ENCODE data around the gene RD3L. TPM values are rescaled to one million over a fixed set of nuclear protein-coding genes. Genes with fewer than 3 reads are reported as not detected.

The RD3L gene
- polyA plus RNA-seq, 1 donor (not counting 4 experiments of a cell fraction or from before 2014, with no cell fraction given) = not detected

DNA sequence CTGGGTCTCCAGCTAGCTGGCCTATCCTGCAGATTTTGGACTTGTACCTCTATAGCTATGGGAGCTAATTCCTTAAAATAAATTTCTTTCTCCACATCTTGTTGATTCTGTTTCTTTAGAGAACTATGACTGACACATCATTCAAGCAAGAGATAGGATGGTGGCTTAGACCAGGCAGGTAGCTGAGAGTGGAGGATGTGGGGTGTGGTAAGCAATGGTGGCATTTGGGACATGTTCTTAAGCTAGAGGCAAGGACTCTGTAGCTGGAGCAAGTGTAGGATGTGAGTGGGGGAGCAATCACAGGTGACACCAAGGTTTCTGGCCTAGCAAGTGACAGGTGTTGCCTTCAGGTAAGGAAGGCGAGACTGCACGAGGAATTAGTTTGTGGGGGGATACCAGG lies 7.2 kb downstream of the RD3L start:
- H3K9me3 ChIP-seq (ENCODE audit: control insufficient read depth, low read depth, low read length) = no peaks in the 10 kb centered on the region
- H3K4me1 ChIP-seq (ENCODE audit: control insufficient read depth, extremely low read depth, insufficient read depth, low read length) = peaks cover 20% of the 10 kb centered on the region
- no peak overlapping the region for H3K9ac ChIP-seq (ENCODE audit: control insufficient read depth, extremely low read depth, insufficient read depth, low read length)
- no peak overlapping the region for H3K27ac ChIP-seq (ENCODE audit: control insufficient read depth, insufficient read depth, low read length)
- H3K79me2 ChIP-seq (ENCODE audit: control insufficient read depth, insufficient read depth, low read length) = no peaks in the 10 kb centered on the region
- H2AFZ ChIP-seq (ENCODE audit: control insufficient read depth, low read length) = no peak overlapping the region
- no peak overlapping the region for H3K4me2 ChIP-seq (ENCODE audit: control insufficient read depth, extremely low read depth, insufficient read depth, low read depth, low read length)
- FAIRE-seq (no peak), DNase-seq (ENCODE audit: low read depth, low spot score) (no peak)
- no peaks in the 10 kb centered on the region for H3K36me3 ChIP-seq (ENCODE audit: control insufficient read depth in 2 of 2, extremely low read depth in 1 of 2, insufficient read depth in 2 of 2, low read length in 2 of 2)
- dilution Hi-C loops (cut with MboI; ENCODE audit: extremely low pct_ligation_motif_present, low sequenced_read_pairs) = no loop called here
- no peaks in the 10 kb centered on the region for H4K20me1 ChIP-seq (ENCODE audit: control insufficient read depth, extremely low read depth, insufficient read depth, low read length)
- H3K4me3 ChIP-seq (ENCODE audit: control insufficient read depth in 2 of 3, extremely low read depth in 1 of 3, insufficient read depth in 2 of 3, low read depth in 1 of 3, low read length in 3 of 3) = no peak overlapping the region
- peaks cover 2% of the 10 kb centered on the region for H3K9me1 ChIP-seq (ENCODE audit: control insufficient read depth, extremely low read depth, insufficient read depth, low read length)
- H3K27me3 ChIP-seq (ENCODE audit: control insufficient read depth, extremely low read depth, insufficient read depth, low read length) = no peaks in the 10 kb centered on the region
- TF ChIP-seq EZH2 (IDR thresholded peaks at IDR 0.05; ENCODE audit: low read length) = no peak
- TF ChIP-seq, protein P1, sequence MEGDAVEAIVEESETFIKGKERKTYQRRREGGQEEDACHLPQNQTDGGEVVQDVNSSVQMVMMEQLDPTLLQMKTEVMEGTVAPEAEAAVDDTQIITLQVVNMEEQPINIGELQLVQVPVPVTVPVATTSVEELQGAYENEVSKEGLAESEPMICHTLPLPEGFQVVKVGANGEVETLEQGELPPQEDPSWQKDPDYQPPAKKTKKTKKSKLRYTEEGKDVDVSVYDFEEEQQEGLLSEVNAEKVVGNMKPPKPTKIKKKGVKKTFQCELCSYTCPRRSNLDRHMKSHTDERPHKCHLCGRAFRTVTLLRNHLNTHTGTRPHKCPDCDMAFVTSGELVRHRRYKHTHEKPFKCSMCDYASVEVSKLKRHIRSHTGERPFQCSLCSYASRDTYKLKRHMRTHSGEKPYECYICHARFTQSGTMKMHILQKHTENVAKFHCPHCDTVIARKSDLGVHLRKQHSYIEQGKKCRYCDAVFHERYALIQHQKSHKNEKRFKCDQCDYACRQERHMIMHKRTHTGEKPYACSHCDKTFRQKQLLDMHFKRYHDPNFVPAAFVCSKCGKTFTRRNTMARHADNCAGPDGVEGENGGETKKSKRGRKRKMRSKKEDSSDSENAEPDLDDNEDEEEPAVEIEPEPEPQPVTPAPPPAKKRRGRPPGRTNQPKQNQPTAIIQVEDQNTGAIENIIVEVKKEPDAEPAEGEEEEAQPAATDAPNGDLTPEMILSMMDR (optimal IDR thresholded peaks at IDR 0.05 in 1 of 3, IDR thresholded peaks at IDR 0.05 in 1 of 3, conservative IDR thresholded peaks at IDR 0.05 in 1 of 3; ENCODE audit: extremely low read depth in 1 of 3, insufficient read depth in 2 of 3, low read length in 3 of 3) = no peak

GRCh38 chr14:103932791-103933490 lies 9.4 kb downstream of the RD3L start:
- DNase-seq (ENCODE audit: low read depth, low spot score) (no peak), FAIRE-seq (peak; percentile 96)
- H3K27ac ChIP-seq (ENCODE audit: control insufficient read depth, insufficient read depth, low read length) = peak overlapping the region; percentile 96

More at GRCh38 chr14:103932791-103933490, 9.4 kb downstream of the RD3L start:
- H3K4me1 ChIP-seq (ENCODE audit: control insufficient read depth, extremely low read depth, insufficient read depth, low read length) = peaks cover 20% of the 10 kb centered on the region
- H3K9me3 ChIP-seq (ENCODE audit: control insufficient read depth, low read depth, low read length) = no peaks in the 10 kb centered on the region
- dilution Hi-C loops (cut with MboI; ENCODE audit: extremely low pct_ligation_motif_present, low sequenced_read_pairs) = no loop called here
- TF ChIP-seq, protein P1 (optimal IDR thresholded peaks at IDR 0.05 in 1 of 3, IDR thresholded peaks at IDR 0.05 in 1 of 3, conservative IDR thresholded peaks at IDR 0.05 in 1 of 3; ENCODE audit: extremely low read depth in 1 of 3, insufficient read depth in 2 of 3, low read length in 3 of 3) = no peak
- no peak for TF ChIP-seq EZH2 (IDR thresholded peaks at IDR 0.05; ENCODE audit: low read length)
- H3K4me3 ChIP-seq (ENCODE audit: control insufficient read depth in 2 of 3, extremely low read depth in 1 of 3, insufficient read depth in 2 of 3, low read depth in 1 of 3, low read length in 3 of 3) = peak overlapping the region in 2 of 3 experiments; percentile 24 to 31
- H3K4me2 ChIP-seq (ENCODE audit: control insufficient read depth, extremely low read depth, insufficient read depth, low read depth, low read length) = peak overlapping the region; percentile 87
- no peaks in the 10 kb centered on the region for H3K27me3 ChIP-seq (ENCODE audit: control insufficient read depth, extremely low read depth, insufficient read depth, low read length)
- no peaks in the 10 kb centered on the region for H4K20me1 ChIP-seq (ENCODE audit: control insufficient read depth, extremely low read depth, insufficient read depth, low read length)
- peak overlapping the region; percentile 71 for H3K9ac ChIP-seq (ENCODE audit: control insufficient read depth, extremely low read depth, insufficient read depth, low read length)
- H3K9me1 ChIP-seq (ENCODE audit: control insufficient read depth, extremely low read depth, insufficient read depth, low read length) = peaks cover 2% of the 10 kb centered on the region
- H2AFZ ChIP-seq (ENCODE audit: control insufficient read depth, low read length) = peak overlapping the region; percentile 91
- H3K79me2 ChIP-seq (ENCODE audit: control insufficient read depth, insufficient read depth, low read length) = no peaks in the 10 kb centered on the region
- H3K36me3 ChIP-seq (ENCODE audit: control insufficient read depth in 2 of 2, extremely low read depth in 1 of 2, insufficient read depth in 2 of 2, low read length in 2 of 2) = no peaks in the 10 kb centered on the region

All from keratinocyte (primary cell).